ENCODE results near the gene SPAG8.

SPAG8 gene

DNA sequence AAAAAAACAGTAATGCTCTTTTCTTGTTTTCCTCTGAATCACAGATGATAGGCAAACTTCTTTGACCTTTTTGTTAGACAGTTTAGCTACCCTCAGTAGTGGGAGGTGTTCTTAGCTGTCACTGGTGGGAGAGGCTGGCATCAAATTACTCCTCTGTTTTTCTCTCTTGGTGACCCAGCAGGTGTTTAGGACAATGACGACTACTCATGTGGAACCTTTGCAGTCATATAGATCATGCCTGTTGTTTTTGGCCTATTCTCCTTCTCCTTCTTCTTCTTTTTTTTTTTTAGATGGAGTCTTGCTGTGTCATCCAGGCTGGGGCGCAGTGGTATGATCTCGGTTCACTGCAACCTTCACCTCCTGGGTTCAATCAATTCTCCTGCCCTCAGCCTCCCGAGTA is 36.0 kb downstream of the SPAG8 start:
- no peak overlapping the region for H3K4me3 ChIP-seq (ENCODE audit: low read depth, low read length)

DNA sequence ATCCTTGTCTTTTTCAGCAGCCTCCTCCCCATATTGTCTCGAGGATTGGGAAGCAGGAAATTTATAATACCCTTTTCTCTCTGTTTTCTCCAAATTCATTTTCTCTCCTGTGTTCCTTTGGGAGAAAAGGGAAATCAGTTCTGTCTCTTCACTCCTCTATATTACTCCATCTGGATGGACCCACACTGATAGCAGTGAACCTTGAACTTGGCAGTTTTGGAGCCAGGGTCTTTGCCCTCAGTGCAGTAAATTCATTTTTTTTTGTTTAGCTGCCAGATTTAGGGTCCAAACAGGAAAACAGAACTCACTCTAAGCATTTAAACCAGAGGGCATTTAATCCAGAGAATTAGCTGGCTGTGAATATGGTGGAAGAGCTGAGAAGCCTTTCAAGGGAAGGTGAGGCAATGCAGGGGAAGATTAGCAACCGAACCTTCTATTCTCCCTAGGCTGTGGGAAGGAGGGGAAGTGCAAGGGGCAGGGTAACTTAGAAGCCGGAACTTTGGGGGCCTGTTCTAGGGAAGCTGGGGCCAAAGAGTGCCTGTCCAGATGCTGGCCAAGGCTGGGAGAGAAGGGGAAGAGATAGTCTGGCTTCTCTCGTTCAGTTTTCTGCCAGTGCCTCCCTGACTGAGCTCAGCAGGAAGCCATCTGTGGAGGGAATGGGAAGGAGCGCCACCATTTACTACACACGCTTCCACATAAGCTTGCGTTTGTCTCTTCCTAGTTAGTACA is 37.0 kb downstream of the SPAG8 start:
- H3K4me3 ChIP-seq (ENCODE audit: low read depth, low read length) = no peak overlapping the region

DNA sequence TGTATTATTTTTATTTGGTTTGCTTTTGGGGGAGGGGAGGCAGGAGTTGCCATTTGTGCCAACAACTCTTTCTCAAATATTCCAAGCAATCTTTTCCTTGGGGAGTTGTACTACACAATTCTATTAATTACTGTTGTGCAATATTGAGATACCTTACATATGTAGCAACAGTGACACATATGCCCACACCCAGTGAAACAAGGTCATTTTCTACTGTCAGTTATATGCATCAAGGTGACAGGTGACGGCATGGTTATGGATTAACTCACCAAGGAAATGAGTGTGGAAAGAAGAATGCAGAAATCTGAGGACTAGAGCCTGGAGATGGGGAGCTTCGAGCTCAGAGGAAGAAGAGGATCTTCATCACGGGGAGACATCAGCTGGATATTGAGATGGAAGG is 40.1 kb downstream of the SPAG8 start:
- H3K4me3 ChIP-seq (ENCODE audit: low read depth, low read length) = no peak overlapping the region

DNA sequence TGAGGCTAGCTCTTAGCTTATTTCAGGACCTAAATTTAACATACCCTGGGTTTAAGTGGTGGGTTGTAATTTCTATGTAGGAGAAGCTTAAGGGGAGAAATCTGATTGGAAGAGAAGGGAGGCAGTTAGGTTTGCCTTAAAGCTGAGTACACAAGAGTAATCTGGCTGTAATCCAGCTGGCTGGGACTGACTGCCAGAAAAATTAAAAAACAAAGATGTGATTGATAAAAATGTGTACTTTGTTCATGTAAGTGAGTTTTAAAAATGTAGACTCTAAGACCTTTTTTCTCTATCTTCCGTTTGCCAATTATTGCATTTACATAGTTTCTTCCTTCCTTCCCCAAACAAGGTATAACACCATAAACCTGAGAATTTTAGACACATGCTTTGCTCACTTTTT is 40.5 kb downstream of the SPAG8 start:
- no peak overlapping the region for H3K4me3 ChIP-seq (ENCODE audit: low read depth, low read length)

DNA sequence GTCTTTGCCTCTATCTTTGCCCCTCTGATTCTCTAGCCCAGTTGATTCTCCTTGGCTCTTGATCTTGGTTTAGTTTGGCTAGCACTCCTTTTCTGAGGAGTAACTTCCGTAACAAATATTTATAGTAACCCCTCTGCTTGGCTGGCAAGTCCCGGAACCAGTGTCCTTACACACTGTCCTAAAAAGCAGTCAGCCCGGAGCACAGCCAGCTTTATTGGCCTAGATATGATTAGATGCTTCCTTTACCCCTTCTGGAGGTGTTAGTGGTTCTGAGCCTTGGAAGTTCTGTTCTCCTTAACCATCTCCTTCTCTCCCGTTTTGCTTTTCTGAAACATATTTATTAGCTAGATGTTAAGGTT is 41.0 kb downstream of the SPAG8 start:
- no peak overlapping the region for H3K4me3 ChIP-seq (ENCODE audit: low read depth, low read length)

DNA sequence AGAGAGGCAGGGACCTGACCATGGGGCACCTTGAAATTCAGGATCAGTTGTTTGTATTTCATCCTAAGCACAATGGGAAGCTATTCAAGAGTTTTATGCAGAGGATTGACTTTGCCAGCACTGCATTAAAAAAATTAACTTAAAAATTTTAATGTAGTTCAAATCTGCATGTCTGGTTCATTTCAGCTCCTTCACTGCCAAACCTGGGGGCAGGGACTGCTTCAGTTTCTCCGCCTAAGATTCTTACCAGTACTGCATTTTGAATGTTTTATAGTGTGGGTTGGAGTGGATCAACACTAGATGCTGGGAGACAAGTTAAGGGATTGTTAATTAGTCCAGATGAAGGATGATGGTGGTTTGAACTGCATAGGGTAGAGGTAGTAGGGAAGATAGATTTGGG is 42.3 kb downstream of the SPAG8 start:
- no peak overlapping the region for H3K4me3 ChIP-seq (ENCODE audit: low read depth, low read length)

DNA sequence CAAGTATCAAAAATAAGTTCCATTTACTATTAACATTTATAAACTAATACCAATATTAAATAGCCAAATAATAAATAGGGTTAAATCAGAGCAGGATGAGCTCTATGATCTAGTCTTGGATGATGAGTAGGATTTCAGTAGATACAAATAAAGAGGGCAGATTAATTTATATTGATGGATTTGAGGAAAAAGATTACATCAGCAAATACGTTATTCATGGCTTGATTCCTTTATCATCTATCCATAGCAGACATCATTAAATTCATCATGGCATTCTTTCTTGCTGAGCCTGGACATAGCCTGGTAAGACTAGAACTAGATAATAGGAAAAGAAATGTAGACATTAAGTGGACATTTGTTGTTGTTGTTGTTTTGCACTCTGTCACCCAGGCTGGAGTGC is 44.6 kb downstream of the SPAG8 start:
- no peak overlapping the region for H3K4me3 ChIP-seq (ENCODE audit: low read depth, low read length)

DNA sequence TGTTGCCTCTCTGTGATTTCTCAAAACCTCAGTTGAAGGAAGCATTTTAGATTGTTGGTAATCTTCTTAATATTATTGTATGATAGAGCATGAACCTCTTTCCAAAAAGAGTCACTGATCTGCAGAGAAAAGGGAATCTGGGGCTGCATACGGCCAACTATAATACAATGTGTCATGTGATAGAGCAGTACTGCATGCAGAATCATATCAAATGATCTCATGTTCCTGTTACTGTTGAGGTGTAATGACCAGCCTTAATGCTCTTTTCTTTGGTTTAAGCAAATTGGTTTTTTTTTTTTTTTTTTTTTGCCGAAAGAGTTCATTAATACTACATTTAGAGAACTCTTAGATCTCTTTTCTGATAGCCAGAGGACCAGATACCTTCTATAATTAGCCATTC is 45.1 kb downstream of the SPAG8 start:
- H3K4me3 ChIP-seq (ENCODE audit: low read depth, low read length) = no peak overlapping the region

DNA sequence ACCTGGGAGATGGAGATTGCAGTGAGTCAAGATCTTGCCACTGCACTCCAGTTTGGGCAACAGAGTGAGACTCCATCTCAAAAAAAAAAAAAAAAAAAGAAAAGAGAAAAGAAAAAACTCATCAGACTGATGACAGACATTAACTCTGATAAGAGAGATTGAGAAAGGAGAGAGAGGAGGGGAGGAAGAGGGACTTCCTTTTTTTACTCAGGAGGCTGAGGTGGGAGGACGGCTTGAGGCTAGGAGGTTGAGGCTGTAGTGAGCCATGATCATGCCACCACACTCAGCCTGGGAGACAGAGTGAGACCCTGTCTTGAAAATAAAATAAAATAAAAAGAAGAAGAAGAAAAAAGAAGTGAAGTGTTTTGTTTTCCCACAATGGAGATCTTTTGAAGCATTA is 48.3 kb downstream of the SPAG8 start:
- no peak overlapping the region for H3K4me3 ChIP-seq (ENCODE audit: low read depth, low read length)

DNA sequence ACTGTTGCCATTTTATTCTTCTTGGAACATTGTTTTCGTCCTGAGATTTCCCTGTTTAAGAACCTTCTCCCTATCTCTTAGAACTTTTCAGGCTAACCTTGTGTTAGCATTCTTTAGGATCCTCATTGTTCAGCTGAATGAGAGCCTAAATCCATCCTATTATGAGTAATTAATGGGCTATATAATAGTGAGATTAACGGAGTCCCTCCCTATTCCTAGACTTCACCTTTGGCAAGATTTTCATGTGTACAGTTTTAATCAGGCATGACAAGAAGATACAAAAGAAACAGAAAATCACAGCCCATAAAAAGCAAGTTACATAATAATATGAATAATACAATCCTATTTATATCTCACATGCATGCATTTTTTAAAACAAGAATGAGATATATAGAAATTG is 48.9 kb downstream of the SPAG8 start:
- H3K4me3 ChIP-seq (ENCODE audit: low read depth, low read length) = no peak overlapping the region

DNA sequence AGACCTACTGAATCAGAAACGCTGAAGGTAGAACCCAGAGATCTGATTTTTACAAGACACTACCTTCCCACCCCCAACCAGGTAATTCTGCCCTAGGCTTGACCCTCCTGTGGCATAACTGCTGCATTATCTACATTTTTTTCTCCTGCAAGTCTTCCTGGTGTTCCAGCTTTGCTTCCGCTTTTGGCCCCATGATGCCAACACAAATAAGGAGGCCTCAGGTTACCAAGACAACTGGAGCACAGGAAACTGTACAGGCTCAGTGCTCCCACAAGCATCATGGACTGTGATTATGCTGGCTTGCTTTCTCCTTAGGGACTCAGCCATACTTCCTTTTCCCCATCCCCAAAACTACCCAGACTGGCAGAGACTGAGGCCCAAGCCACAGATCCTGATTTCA is 51.4 kb downstream of the SPAG8 start:
- no peak overlapping the region for H3K4me3 ChIP-seq (ENCODE audit: low read depth, low read length)

DNA sequence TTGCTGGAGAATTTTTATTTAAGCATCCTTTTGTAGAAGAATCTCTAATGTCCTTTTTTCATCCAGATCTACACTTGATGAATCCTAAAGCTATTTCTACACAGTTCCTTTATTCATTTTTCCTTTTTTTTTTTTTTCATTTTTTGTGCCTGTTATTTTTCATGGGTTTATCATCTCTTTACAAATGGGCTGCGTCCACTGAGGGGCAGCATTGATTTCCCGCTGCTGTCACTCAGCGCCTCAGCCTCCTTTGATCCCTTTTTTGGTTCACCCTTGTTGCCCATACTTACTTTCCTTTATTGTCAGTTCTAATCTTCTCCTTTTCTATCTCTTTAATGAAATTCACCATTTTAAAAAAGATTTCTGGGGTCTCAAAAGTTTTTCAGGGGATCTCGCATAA is 52.3 kb downstream of the SPAG8 start:
- no peak overlapping the region for H3K4me3 ChIP-seq (ENCODE audit: low read depth, low read length)

Data from iPS-11a (cell line).